Measurements from ENCODE around the gene TRAPPC10. TPM values are rescaled to one million over a fixed set of nuclear protein-coding genes. Genes with fewer than 3 reads are reported as not detected.

Gene TRAPPC10
- total and polyA plus RNA-seq, 9 of the 15 experiments (the other 6 are each of a cell fraction or from before 2014, with no cell fraction given): 1.1 to 33.8 (median 24.3) TPM

GRCh38 chr21:44084496-44085241, 72.6 kb downstream of the TRAPPC10 start:
- WGBS (ENCODE audit: insufficient coverage, low coverage, missing lambda C conversion rate): 89% methylated on average over 7 of the region's 7 CpGs
- Histone ChIP-seq H3K9me1 (ENCODE audit: control insufficient read depth, insufficient read depth, low read length) (no peaks in the 10 kb centered on the region), H3K27me3 (ENCODE audit: control insufficient read depth in 2 of 2, insufficient read depth in 2 of 2, low read length in 2 of 2) (no peaks in the 10 kb centered on the region), H3K9ac (ENCODE audit: insufficient read depth in 1 of 2, low read depth in 2 of 2, low read length in 2 of 2) (no peak overlapping the region), H3K36me3 (ENCODE audit: control insufficient read depth, insufficient read depth, low read length) (peaks cover 98% of the 10 kb centered on the region), H3K4me2 (ENCODE audit: insufficient read depth, low read length) (no peak overlapping the region), H3K27ac (ENCODE audit: extremely low read depth, low read depth, low read length) (no peak overlapping the region), H3K9me3 (replicated peaks; ENCODE audit: control insufficient read depth, insufficient read depth, low read depth, low read length) (no peaks in the 10 kb centered on the region), H3K79me2 (ENCODE audit: control insufficient read depth, insufficient read depth, low read length) (no peaks in the 10 kb centered on the region), H4K20me1 (replicated peaks; ENCODE audit: control insufficient read depth, insufficient read depth, low read length) (no peaks in the 10 kb centered on the region), H3K4me3 (no peak overlapping the region), H3K4me1 (replicated peaks in 1 of 2; ENCODE audit: control insufficient read depth in 2 of 2, insufficient read depth in 2 of 2, low read length in 2 of 2) (peaks cover 4 to 6% of the 10 kb centered on the region in 2 experiments; a peak in 2 of 5 replicates), H2AFZ (ENCODE audit: low read depth, low read length) (no peak overlapping the region)
- ATAC-seq (no peak), DNase-seq (ENCODE audit: extremely low read depth in 1 of 4, low spot score in 3 of 4) (no peak), FAIRE-seq (no peak)
- in situ Hi-C loops (cut with MboI): no loop called here
- POLR2A ChIA-PET: interaction anchor here (0.8 to 3.4 kb wide), 7 partner anchors 9 to 38 kb away, joined by 3 to 14 read pairs (median 4); no protein-coding TSS in a partner anchor
- intact Hi-C loops (cut with micrococcal nuclease): no loop called here
- CTCF ChIA-PET (ENCODE audit: low intra/inter-chr PET ratio): interaction anchor here (0.6 kb wide), 2 partner anchors 358 to 1117 kb away, joined by 3 read pairs; no protein-coding TSS in a partner anchor
- no TSS peak for BruUV-seq (replicated peaks)
- TF ChIP-seq NCOA4 (IDR thresholded peaks at IDR 0.05; ENCODE audit: partially characterized antibody) (no peak), RBBP5 (IDR thresholded peaks at IDR 0.05; ENCODE audit: borderline replicate concordance, insufficient read depth, low read length, poor library complexity, severe bottlenecking) (no peak)

All from K562 (cell line).